HepG2 (cell line): ENCODE data around the gene HAUS2. TPM values are rescaled to one million over a fixed set of nuclear protein-coding genes. Genes with fewer than 3 reads are reported as not detected.

Source experiments
- GTF3A ChIP-seq: sonication (generic); formaldehyde crosslinking; conservative IDR thresholded peaks from 2 replicates; pipeline ENCODE4 v1.4.0; 2020; ENCODE audit warnings: mild to moderate bottlenecking, missing genetic modification reagents
- MTA3 ChIP-seq: sonication (generic); formaldehyde crosslinking; IDR thresholded peaks from 2 replicates; pipeline ENCODE4 v1.4.0; 2020; ENCODE audit warnings: missing genetic modification reagents
- SMAD1 ChIP-seq: sonication (generic); formaldehyde crosslinking; IDR thresholded peaks from 2 replicates; pipeline ENCODE4 v1.4.0; 2020; ENCODE audit warnings: missing genetic modification reagents, low read depth, mild to moderate bottlenecking, borderline replicate concordance
- ZMYM2 ChIP-seq: sonication (generic); formaldehyde crosslinking; IDR thresholded peaks from 2 replicates; pipeline ENCODE4 v1.8.0; 2022; ENCODE audit warnings: mild to moderate bottlenecking, missing genetic modification reagents
- ZNF230 ChIP-seq: sonication (generic); formaldehyde crosslinking; IDR thresholded peaks from 2 replicates; pipeline ENCODE4 v1.4.0; 2020; ENCODE audit warnings: mild to moderate bottlenecking, missing genetic modification reagents
- ZNF546 ChIP-seq: sonication (generic); formaldehyde crosslinking; conservative IDR thresholded peaks from 2 replicates; pipeline ENCODE4 v1.8.1; 2023; ENCODE audit warnings: mild to moderate bottlenecking, missing genetic modification reagents
- ZNF747 ChIP-seq: sonication (generic); formaldehyde crosslinking; IDR thresholded peaks from 2 replicates; pipeline ENCODE4 v1.8.1; 2023; ENCODE audit warnings: missing genetic modification reagents, mild to moderate bottlenecking, borderline replicate concordance
- ZNF777 ChIP-seq: sonication (generic); formaldehyde crosslinking; IDR thresholded peaks from 2 replicates; pipeline ENCODE4 v1.4.0; 2020; ENCODE audit warnings: missing genetic modification reagents
- ZNF850 ChIP-seq: sonication (generic); formaldehyde crosslinking; conservative IDR thresholded peaks from 2 replicates; pipeline ENCODE4 v1.9.0; 2021; ENCODE audit warnings: mild to moderate bottlenecking, missing genetic modification reagents
- polyA plus RNA-seq, 8 experiments: library from polyadenylated mRNA; depleted of rRNA in 3 of 8; stranded (reverse) in 7 of 8; unstranded in 1 of 8; fragments of >200 nt; fragmentation: Illumina TruSeq in 4 of 8; extraction: Trizol in 4 of 8; gene quantifications; 2 replicates each; pipeline versions ENCODE4 v1.2.1 to v1.2.3, GENCODE V29; 2011 to 2016; ENCODE audit warnings: low read depth in 4 of 8, missing spikeins in 1 of 8, mixed read lengths in 1 of 8; ENCODE audit not compliant: insufficient read depth in 1 of 8
- total RNA-seq, 5 experiments: library from RNA; depleted of rRNA; stranded (reverse); fragments of >200 nt; fragmentation: Illumina TruSeq; extraction: Trizol; gene quantifications; 2 replicates each; pipeline ENCODE4 v1.2.3, GENCODE V29; 2016; ENCODE audit warnings: low read depth in 1 of 5
- TF ChIP-seq, protein P1 (sequence below): sonication (generic); formaldehyde crosslinking; IDR thresholded peaks from 2 replicates; pipeline ENCODE4 v1.5.1; 2020; ENCODE audit warnings: mild to moderate bottlenecking, missing genetic modification reagents, moderate library complexity
- TF ChIP-seq, protein P2 (sequence below): sonication (generic); formaldehyde crosslinking; IDR thresholded peaks from 2 replicates; pipeline ENCODE4 v1.4.0; 2020; ENCODE audit warnings: missing genetic modification reagents
- TF ChIP-seq, protein P3 (sequence below): IDR thresholded peaks from 2 replicates; pipeline ENCODE4 v1.6.1; 2016; ENCODE audit warnings: control low read depth
- TF ChIP-seq, protein P4 (sequence below): sonication (generic); formaldehyde crosslinking; IDR thresholded peaks from 2 replicates; pipeline ENCODE4 v1.4.0; 2020; ENCODE audit warnings: missing genetic modification reagents
- TF ChIP-seq, protein P5 (sequence below): sonication (generic); formaldehyde crosslinking; IDR thresholded peaks from 2 replicates; pipeline ENCODE4 v1.4.0; 2020; ENCODE audit warnings: missing genetic modification reagents

Gene HAUS2
- total and polyA plus RNA-seq, 2 of the 13 experiments (the other 11 are each of a cell fraction or from before 2014, with no cell fraction given): 11.6 to 32.9 TPM

DNA sequence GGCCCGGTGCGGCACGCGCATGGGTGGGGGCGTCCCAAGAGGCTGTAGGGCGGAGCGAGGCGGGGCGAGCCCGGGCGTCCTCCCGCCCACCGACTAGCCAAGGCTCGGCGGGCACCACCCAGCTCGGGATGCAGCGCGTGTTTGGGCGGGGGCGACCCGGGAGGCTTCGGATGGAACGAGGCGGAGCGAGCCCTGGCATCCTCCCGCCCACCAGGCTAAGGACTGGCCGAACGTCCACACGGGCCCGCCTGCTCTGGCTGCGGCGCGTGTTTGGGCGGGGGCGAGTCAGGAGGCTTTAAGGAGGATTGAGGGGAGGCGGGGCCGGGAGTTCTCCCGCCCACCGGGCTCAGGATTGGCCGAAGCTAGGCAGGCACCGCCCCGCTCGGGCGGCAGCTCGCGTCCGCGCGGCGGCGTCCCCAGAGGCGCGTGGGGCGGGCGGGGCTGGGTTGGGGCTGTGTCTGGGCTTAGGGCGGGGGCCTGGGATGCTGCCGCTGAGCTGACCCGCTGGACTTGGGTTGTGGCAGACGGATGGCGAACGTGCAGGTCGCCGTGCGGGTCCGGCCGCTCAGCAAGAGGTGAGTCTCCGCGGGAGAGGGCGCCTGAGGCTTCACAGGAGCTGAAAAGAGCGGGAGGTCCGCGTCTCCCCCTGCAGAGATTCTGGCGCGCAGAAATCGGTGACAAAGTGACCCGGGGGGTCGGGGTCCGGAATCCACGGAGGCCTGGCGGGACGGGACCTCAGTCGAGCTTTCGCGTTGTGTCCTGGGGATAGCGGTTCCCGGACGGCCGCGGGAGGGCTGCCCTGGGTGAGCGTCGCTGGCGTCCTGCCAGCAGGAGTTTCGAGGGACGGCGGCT lies 26.8 kb downstream of the HAUS2 start, which contains the start of gene STARD9 (continued):
- no peak for TF ChIP-seq ZNF850 (CRISPR knock-in tag)
- peak; percentile 77 for TF ChIP-seq ZMYM2
- TF ChIP-seq, protein P1, sequence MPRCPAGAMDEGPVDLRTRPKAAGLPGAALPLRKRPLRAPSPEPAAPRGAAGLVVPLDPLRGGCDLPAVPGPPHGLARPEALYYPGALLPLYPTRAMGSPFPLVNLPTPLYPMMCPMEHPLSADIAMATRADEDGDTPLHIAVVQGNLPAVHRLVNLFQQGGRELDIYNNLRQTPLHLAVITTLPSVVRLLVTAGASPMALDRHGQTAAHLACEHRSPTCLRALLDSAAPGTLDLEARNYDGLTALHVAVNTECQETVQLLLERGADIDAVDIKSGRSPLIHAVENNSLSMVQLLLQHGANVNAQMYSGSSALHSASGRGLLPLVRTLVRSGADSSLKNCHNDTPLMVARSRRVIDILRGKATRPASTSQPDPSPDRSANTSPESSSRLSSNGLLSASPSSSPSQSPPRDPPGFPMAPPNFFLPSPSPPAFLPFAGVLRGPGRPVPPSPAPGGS (CRISPR knock-in tag): peak; percentile 88
- peak; percentile 91; the same call in 1 of the 2 replicates for TF ChIP-seq SMAD1 (CRISPR knock-in tag)
- peak; percentile 62 for TF ChIP-seq ZNF777 (CRISPR knock-in tag)
- TF ChIP-seq, protein P2, sequence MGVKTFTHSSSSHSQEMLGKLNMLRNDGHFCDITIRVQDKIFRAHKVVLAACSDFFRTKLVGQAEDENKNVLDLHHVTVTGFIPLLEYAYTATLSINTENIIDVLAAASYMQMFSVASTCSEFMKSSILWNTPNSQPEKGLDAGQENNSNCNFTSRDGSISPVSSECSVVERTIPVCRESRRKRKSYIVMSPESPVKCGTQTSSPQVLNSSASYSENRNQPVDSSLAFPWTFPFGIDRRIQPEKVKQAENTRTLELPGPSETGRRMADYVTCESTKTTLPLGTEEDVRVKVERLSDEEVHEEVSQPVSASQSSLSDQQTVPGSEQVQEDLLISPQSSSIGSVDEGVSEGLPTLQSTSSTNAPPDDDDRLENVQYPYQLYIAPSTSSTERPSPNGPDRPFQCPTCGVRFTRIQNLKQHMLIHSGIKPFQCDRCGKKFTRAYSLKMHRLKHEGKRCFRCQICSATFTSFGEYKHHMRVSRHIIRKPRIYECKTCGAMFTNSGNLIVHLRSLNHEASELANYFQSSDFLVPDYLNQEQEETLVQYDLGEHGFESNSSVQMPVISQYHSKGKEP (CRISPR knock-in tag): no peak
- TF ChIP-seq ZNF546 (CRISPR knock-in tag): peak; percentile 94
- no peak; the same call in 1 of the 2 replicates for TF ChIP-seq ZNF230 (CRISPR knock-in tag)
- TF ChIP-seq, protein P3, sequence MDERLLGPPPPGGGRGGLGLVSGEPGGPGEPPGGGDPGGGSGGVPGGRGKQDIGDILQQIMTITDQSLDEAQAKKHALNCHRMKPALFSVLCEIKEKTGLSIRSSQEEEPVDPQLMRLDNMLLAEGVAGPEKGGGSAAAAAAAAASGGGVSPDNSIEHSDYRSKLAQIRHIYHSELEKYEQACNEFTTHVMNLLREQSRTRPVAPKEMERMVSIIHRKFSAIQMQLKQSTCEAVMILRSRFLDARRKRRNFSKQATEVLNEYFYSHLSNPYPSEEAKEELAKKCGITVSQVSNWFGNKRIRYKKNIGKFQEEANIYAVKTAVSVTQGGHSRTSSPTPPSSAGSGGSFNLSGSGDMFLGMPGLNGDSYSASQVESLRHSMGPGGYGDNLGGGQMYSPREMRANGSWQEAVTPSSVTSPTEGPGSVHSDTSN (CRISPR knock-in tag): no peak
- no peak; the same call in 1 of the 2 replicates for TF ChIP-seq ZNF747 (CRISPR knock-in tag)
- no peak for TF ChIP-seq MTA3 (CRISPR knock-in tag)
- TF ChIP-seq, protein P4, sequence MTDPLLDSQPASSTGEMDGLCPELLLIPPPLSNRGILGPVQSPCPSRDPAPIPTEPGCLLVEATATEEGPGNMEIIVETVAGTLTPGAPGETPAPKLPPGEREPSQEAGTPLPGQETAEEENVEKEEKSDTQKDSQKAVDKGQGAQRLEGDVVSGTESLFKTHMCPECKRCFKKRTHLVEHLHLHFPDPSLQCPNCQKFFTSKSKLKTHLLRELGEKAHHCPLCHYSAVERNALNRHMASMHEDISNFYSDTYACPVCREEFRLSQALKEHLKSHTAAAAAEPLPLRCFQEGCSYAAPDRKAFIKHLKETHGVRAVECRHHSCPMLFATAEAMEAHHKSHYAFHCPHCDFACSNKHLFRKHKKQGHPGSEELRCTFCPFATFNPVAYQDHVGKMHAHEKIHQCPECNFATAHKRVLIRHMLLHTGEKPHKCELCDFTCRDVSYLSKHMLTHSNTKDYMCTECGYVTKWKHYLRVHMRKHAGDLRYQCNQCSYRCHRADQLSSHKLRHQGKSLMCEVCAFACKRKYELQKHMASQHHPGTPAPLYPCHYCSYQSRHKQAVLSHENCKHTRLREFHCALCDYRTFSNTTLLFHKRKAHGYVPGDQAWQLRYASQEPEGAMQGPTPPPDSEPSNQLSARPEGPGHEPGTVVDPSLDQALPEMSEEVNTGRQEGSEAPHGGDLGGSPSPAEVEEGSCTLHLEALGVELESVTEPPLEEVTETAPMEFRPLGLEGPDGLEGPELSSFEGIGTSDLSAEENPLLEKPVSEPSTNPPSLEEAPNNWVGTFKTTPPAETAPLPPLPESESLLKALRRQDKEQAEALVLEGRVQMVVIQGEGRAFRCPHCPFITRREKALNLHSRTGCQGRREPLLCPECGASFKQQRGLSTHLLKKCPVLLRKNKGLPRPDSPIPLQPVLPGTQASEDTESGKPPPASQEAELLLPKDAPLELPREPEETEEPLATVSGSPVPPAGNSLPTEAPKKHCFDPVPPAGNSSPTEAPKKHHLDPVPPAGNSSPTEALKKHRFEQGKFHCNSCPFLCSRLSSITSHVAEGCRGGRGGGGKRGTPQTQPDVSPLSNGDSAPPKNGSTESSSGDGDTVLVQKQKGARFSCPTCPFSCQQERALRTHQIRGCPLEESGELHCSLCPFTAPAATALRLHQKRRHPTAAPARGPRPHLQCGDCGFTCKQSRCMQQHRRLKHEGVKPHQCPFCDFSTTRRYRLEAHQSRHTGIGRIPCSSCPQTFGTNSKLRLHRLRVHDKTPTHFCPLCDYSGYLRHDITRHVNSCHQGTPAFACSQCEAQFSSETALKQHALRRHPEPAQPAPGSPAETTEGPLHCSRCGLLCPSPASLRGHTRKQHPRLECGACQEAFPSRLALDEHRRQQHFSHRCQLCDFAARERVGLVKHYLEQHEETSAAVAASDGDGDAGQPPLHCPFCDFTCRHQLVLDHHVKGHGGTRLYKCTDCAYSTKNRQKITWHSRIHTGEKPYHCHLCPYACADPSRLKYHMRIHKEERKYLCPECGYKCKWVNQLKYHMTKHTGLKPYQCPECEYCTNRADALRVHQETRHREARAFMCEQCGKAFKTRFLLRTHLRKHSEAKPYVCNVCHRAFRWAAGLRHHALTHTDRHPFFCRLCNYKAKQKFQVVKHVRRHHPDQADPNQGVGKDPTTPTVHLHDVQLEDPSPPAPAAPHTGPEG: no peak; the same call in 1 of the 2 replicates
- TF ChIP-seq GTF3A (CRISPR knock-in tag): 0 out of 2 replicates have a peak, but pooled peaks have one; percentile 56
- TF ChIP-seq, protein P5, sequence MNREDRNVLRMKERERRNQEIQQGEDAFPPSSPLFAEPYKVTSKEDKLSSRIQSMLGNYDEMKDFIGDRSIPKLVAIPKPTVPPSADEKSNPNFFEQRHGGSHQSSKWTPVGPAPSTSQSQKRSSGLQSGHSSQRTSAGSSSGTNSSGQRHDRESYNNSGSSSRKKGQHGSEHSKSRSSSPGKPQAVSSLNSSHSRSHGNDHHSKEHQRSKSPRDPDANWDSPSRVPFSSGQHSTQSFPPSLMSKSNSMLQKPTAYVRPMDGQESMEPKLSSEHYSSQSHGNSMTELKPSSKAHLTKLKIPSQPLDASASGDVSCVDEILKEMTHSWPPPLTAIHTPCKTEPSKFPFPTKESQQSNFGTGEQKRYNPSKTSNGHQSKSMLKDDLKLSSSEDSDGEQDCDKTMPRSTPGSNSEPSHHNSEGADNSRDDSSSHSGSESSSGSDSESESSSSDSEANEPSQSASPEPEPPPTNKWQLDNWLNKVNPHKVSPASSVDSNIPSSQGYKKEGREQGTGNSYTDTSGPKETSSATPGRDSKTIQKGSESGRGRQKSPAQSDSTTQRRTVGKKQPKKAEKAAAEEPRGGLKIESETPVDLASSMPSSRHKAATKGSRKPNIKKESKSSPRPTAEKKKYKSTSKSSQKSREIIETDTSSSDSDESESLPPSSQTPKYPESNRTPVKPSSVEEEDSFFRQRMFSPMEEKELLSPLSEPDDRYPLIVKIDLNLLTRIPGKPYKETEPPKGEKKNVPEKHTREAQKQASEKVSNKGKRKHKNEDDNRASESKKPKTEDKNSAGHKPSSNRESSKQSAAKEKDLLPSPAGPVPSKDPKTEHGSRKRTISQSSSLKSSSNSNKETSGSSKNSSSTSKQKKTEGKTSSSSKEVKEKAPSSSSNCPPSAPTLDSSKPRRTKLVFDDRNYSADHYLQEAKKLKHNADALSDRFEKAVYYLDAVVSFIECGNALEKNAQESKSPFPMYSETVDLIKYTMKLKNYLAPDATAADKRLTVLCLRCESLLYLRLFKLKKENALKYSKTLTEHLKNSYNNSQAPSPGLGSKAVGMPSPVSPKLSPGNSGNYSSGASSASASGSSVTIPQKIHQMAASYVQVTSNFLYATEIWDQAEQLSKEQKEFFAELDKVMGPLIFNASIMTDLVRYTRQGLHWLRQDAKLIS: no peak
